GM23338 (cell line): ENCODE measurements around the gene BIRC3. TPM values are rescaled to one million over a fixed set of nuclear protein-coding genes. Genes with fewer than 3 reads are reported as not detected.
A peak's percentile ranks its signal among the peaks of the same experiment; 100 is the strongest.

Experiments
- ATAC-seq: fragments of 200-7000 bp; cut with Tn5 transposase; 3 replicates; pipeline ENCODE4 v1.9.1; 2020
- DNase-seq: peaks from one replicate; pipeline ENCODE4 v3.0.0-alpha.2; 2015; ENCODE audit warnings: low spot score
- H2AFZ ChIP-seq: fragments of 200-600 bp; sonication (generic); 2 replicates; pipeline ENCODE4 v1.8.0; 2016; ENCODE audit warnings: antibody characterized with exemption, mild to moderate bottlenecking, moderate library complexity
- H3F3A ChIP-seq: fragments of 200-600 bp; sonication (generic); replicated peaks from 2 replicates; pipeline ENCODE4 v1.8.0; 2017; ENCODE audit warnings: antibody characterized with exemption, mixed run types, low read depth
- H3K27ac ChIP-seq: fragments of 200-600 bp; sonication (generic); 2 replicates; pipeline ENCODE4 v1.6.1; 2016; ENCODE audit warnings: low read depth
- H3K27me3 ChIP-seq: fragments of 200-600 bp; sonication (generic); 2 replicates; pipeline ENCODE4 v1.8.0; 2016; ENCODE audit warnings: mild to moderate bottlenecking, mixed run types, moderate library complexity; ENCODE audit not compliant: insufficient read depth
- H3K36me3 ChIP-seq: fragments of 200-600 bp; sonication (generic); 2 replicates; pipeline ENCODE4 v1.8.0; 2016; ENCODE audit warnings: mild to moderate bottlenecking; ENCODE audit not compliant: insufficient read depth
- H3K4me1 ChIP-seq: fragments of 200-600 bp; sonication (generic); 2 replicates; pipeline ENCODE4 v1.8.0; 2016; ENCODE audit warnings: mild to moderate bottlenecking, moderate library complexity; ENCODE audit not compliant: insufficient read depth
- H3K4me2 ChIP-seq: fragments of 200-600 bp; sonication (generic); 2 replicates; pipeline ENCODE4 v1.7.1; 2017; ENCODE audit warnings: mixed run types
- H3K4me3 ChIP-seq: fragments of 200-600 bp; sonication (generic); 2 replicates; pipeline ENCODE4 v1.6.1; 2016; ENCODE audit warnings: mixed run types
- H3K79me2 ChIP-seq: fragments of 200-600 bp; sonication (generic); replicated peaks from 2 replicates; pipeline ENCODE4 v1.8.0; 2017; ENCODE audit warnings: mild to moderate bottlenecking; ENCODE audit not compliant: insufficient read depth
- H3K9me2 ChIP-seq: fragments of 200-600 bp; sonication (generic); 2 replicates; pipeline ENCODE4 v1.8.0; 2017; ENCODE audit not compliant: insufficient read depth
- H4K20me1 ChIP-seq: fragments of 200-600 bp; sonication (generic); replicated peaks from 2 replicates; pipeline ENCODE4 v1.8.0; 2017; ENCODE audit warnings: mild to moderate bottlenecking; ENCODE audit not compliant: insufficient read depth
- H3K27ac Mint-ChIP-seq: 2 replicates; pipeline ENCODE4 v1.8.0; 2020; ENCODE audit warnings: inconsistent platforms, mild to moderate bottlenecking, moderate library complexity, mixed read lengths
- H3K27me3 Mint-ChIP-seq: 3 replicates; pipeline ENCODE4 v1.8.0; 2022; ENCODE audit warnings: low read depth, mild to moderate bottlenecking, moderate library complexity, mixed read lengths, inconsistent platforms; ENCODE audit not compliant: insufficient read depth, poor library complexity
- H3K36me3 Mint-ChIP-seq: 3 replicates; pipeline ENCODE4 v1.8.0; 2021; ENCODE audit warnings: low read depth, mild to moderate bottlenecking, inconsistent platforms, moderate library complexity, mixed read lengths
- H3K4me1 Mint-ChIP-seq: 3 replicates; pipeline ENCODE4 v1.8.0; 2020; ENCODE audit warnings: mild to moderate bottlenecking, inconsistent platforms, mixed read lengths
- H3K4me3 Mint-ChIP-seq: 3 replicates; pipeline ENCODE4 v1.8.0; 2021; ENCODE audit warnings: moderate library complexity, mild to moderate bottlenecking, inconsistent platforms, mixed read lengths
- H3K9me3 Mint-ChIP-seq: 3 replicates; pipeline ENCODE4 v1.8.0; 2020; ENCODE audit warnings: moderate library complexity, mild to moderate bottlenecking, inconsistent platforms, mixed read lengths
- CREB1 ChIP-seq: fragments of 250-450 bp; sonication (Bioruptor Pico); IDR thresholded peaks from 2 replicates; pipeline ENCODE4 v1.5.0; 2020; ENCODE audit warnings: low read depth, mild to moderate bottlenecking, moderate library complexity
- CTCF ChIP-seq, 2 experiments: fragments of 200-600 bp in 1 of 2; sonication (generic) in 1 of 2; conservative IDR thresholded peaks; 2 replicates each; pipeline versions ENCODE4 v1.5.1 to v1.6.1; 2016 to 2017; ENCODE audit warnings: antibody characterized with exemption in 2 of 2, low read depth in 2 of 2, mild to moderate bottlenecking in 2 of 2, moderate library complexity in 1 of 2
- EZH2 ChIP-seq: fragments of 200-600 bp; sonication (generic); IDR thresholded peaks from one replicate; pipeline ENCODE4 v1.8.0; 2017; ENCODE audit warnings: antibody characterized with exemption, mild to moderate bottlenecking, low read depth; ENCODE audit not compliant: unreplicated experiment
- EZH2phosphoT487 ChIP-seq: fragments of 200-600 bp; sonication (generic); IDR thresholded peaks from one replicate; pipeline ENCODE4 v1.8.1; 2018; ENCODE audit warnings: antibody characterized with exemption; ENCODE audit not compliant: unreplicated experiment
- JUNB ChIP-seq: IDR thresholded peaks from one replicate; pipeline ENCODE4 v1.6.1; 2016; ENCODE audit warnings: antibody characterized with exemption; ENCODE audit not compliant: unreplicated experiment
- NANOG ChIP-seq: IDR thresholded peaks from 2 replicates; pipeline ENCODE4 v1.6.1; 2016; ENCODE audit warnings: antibody characterized with exemption, borderline replicate concordance
- POLR2AphosphoS5 ChIP-seq: IDR thresholded peaks from 2 replicates; pipeline ENCODE4 v1.6.1; 2016; ENCODE audit warnings: antibody characterized with exemption, low read depth
- STAT1 ChIP-seq: IDR thresholded peaks from one replicate; pipeline ENCODE4 v1.6.1; 2016; ENCODE audit warnings: antibody characterized with exemption; ENCODE audit not compliant: unreplicated experiment
- ZNF114 ChIP-seq: fragments of 250-450 bp; sonication (Bioruptor Pico); IDR thresholded peaks from 2 replicates; pipeline ENCODE4 v1.5.0; 2020; ENCODE audit warnings: mild to moderate bottlenecking, moderate library complexity
- ZNF331 ChIP-seq: fragments of 250-450 bp; sonication (Bioruptor Pico); IDR thresholded peaks from 2 replicates; pipeline ENCODE4 v1.5.0; 2020; ENCODE audit warnings: low read depth, mild to moderate bottlenecking, moderate library complexity
- polyA plus RNA-seq: library from polyadenylated mRNA; unstranded; fragments of >200 nt; fragmentation: Nextera tagmentation; extraction: Ambion mirVana; gene quantifications from 2 replicates; pipeline ENCODE4 v1.2.1, GENCODE V29; 2016
- total RNA-seq: library from RNA; depleted of rRNA; stranded (reverse); fragments of >200 nt; shearing (Covaris generic); gene quantifications from 2 replicates; pipeline ENCODE4 v1.2.3, GENCODE V29; 2014
- TF ChIP-seq, protein P1 (sequence below): IDR thresholded peaks from one replicate; pipeline ENCODE4 v1.6.1; 2018; ENCODE audit warnings: antibody characterized with exemption; ENCODE audit not compliant: unreplicated experiment

BIRC3 gene
- total and polyA plus RNA-seq, 2 experiments from 2014 or later, result 0.03 TPM; not detected in 1

DNA sequence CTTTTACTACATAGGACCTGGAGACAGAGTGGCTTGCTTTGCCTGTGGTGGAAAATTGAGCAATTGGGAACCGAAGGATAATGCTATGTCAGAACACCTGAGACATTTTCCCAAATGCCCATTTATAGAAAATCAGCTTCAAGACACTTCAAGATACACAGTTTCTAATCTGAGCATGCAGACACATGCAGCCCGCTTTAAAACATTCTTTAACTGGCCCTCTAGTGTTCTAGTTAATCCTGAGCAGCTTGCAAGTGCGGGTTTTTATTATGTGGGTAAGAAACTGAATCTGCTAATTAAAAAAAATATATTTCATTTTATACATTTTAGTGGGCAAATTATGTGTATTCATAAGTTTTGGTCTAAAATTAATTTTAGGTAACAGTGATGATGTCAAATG lies 7.8 kb downstream of the BIRC3 start:
- Histone ChIP-seq H3K4me1 (no peaks in the 10 kb centered on the region), H2AFZ (no peak overlapping the region; the same call in 1 of the 2 replicates), H3K4me3 (no peak overlapping the region), H4K20me1 (no peaks in the 10 kb centered on the region), H3K9me2 (no peaks in the 10 kb centered on the region), H3F3A (no peaks in the 10 kb centered on the region), H3K4me2 (no peak overlapping the region), H3K27me3 (no peaks in the 10 kb centered on the region), H3K27ac (no peak overlapping the region), H3K36me3 (no peaks in the 10 kb centered on the region), H3K79me2 (no peaks in the 10 kb centered on the region)
- no peaks in the 10 kb centered on the region for H3K36me3 Mint-ChIP-seq
- H3K9me3 Mint-ChIP-seq, result no peaks in the 10 kb centered on the region
- no peaks in the 10 kb centered on the region for H3K4me1 Mint-ChIP-seq
- H3K4me3 Mint-ChIP-seq, result no peak overlapping the region
- ATAC-seq, result no peak
- TF ChIP-seq CREB1 (CRISPR knock-in tag) (no peak), CTCF (conservative IDR thresholded peaks at IDR 0.05; ENCODE audit: low read depth in 2 of 2) (peak; percentile 5 to 28; a peak in 1 of 4 replicates)
- DNase-seq, result no peak
- no peaks in the 10 kb centered on the region for H3K27me3 Mint-ChIP-seq
- H3K27ac Mint-ChIP-seq, result no peak overlapping the region

DNA sequence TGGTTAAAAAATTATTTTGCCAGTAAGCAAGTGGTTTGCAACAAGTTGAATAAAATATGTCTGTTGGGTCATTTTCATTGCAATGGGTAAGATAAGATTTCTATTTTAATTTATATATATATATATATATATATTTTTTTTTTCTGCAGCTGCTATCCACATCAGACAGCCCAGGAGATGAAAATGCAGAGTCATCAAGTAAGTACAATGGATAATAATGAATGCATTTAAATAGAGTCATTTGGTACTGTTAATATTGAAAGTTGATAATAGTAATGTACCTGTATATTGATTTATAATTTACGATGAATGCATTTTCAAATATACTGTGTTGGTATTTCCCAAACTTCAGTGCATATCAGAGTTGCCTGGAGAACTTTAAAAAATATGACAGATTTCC lies 11.5 kb downstream of the BIRC3 start:
- no peaks in the 10 kb centered on the region for H3K27me3 ChIP-seq
- no peak overlapping the region for H3K27ac Mint-ChIP-seq
- DNase-seq, result no peak
- H3K27me3 Mint-ChIP-seq, result peaks cover 2% of the 10 kb centered on the region
- H3K36me3 ChIP-seq, result no peaks in the 10 kb centered on the region
- no peaks in the 10 kb centered on the region for H3F3A ChIP-seq
- H3K4me3 Mint-ChIP-seq, result no peak overlapping the region
- H3K4me3 ChIP-seq, result no peak overlapping the region
- no peaks in the 10 kb centered on the region for H3K9me2 ChIP-seq
- H3K27ac ChIP-seq, result no peak overlapping the region
- no peaks in the 10 kb centered on the region for H3K9me3 Mint-ChIP-seq
- H2AFZ ChIP-seq, result no peak overlapping the region
- H3K4me1 ChIP-seq, result no peaks in the 10 kb centered on the region
- ATAC-seq, result no peak
- H3K4me1 Mint-ChIP-seq, result no peaks in the 10 kb centered on the region
- no peaks in the 10 kb centered on the region for H3K79me2 ChIP-seq
- H4K20me1 ChIP-seq, result no peaks in the 10 kb centered on the region
- H3K36me3 Mint-ChIP-seq, result no peaks in the 10 kb centered on the region
- H3K4me2 ChIP-seq, result no peak overlapping the region
- TF ChIP-seq EZH2, result no peak
- TF ChIP-seq POLR2AphosphoS5, result no peak
- no peak for TF ChIP-seq EZH2phosphoT487
- no peak for TF ChIP-seq STAT1
- TF ChIP-seq NANOG, result no peak
- no peak for TF ChIP-seq CREB1 (CRISPR knock-in tag)
- no peak for TF ChIP-seq ZNF114 (CRISPR knock-in tag)
- TF ChIP-seq JUNB, result no peak
- no peak for TF ChIP-seq CTCF (conservative IDR thresholded peaks at IDR 0.05; ENCODE audit: low read depth in 2 of 2)
- TF ChIP-seq, protein P1, sequence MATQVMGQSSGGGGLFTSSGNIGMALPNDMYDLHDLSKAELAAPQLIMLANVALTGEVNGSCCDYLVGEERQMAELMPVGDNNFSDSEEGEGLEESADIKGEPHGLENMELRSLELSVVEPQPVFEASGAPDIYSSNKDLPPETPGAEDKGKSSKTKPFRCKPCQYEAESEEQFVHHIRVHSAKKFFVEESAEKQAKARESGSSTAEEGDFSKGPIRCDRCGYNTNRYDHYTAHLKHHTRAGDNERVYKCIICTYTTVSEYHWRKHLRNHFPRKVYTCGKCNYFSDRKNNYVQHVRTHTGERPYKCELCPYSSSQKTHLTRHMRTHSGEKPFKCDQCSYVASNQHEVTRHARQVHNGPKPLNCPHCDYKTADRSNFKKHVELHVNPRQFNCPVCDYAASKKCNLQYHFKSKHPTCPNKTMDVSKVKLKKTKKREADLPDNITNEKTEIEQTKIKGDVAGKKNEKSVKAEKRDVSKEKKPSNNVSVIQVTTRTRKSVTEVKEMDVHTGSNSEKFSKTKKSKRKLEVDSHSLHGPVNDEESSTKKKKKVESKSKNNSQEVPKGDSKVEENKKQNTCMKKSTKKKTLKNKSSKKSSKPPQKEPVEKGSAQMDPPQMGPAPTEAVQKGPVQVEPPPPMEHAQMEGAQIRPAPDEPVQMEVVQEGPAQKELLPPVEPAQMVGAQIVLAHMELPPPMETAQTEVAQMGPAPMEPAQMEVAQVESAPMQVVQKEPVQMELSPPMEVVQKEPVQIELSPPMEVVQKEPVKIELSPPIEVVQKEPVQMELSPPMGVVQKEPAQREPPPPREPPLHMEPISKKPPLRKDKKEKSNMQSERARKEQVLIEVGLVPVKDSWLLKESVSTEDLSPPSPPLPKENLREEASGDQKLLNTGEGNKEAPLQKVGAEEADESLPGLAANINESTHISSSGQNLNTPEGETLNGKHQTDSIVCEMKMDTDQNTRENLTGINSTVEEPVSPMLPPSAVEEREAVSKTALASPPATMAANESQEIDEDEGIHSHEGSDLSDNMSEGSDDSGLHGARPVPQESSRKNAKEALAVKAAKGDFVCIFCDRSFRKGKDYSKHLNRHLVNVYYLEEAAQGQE, result no peak
- TF ChIP-seq ZNF331 (CRISPR knock-in tag), result no peak
